SU-DHL-6 (cell line): Measurements from ENCODE around the gene HSPA12A.

Source experiments
- CTCF ChIP-seq: fragments of 200-600 bp; sonication (generic); IDR thresholded peaks from one replicate; pipeline ENCODE4 v1.5.1; 2017; ENCODE audit warnings: antibody characterized with exemption, mild to moderate bottlenecking, low read length, moderate library complexity; ENCODE audit not compliant: insufficient read depth, poor library complexity, severe bottlenecking
- EZH2phosphoT487 ChIP-seq: fragments of 200-600 bp; sonication (generic), shearing (Covaris generic); conservative IDR thresholded peaks from 2 replicates; pipeline ENCODE4 v1.6.1; 2018; ENCODE audit warnings: mild to moderate bottlenecking, antibody characterized with exemption, low read length, moderate library complexity, mixed read lengths

GRCh38 chr10:116657863-116658551 lies 84.4 kb downstream of the HSPA12A start:
- no peak for TF ChIP-seq CTCF
- TF ChIP-seq EZH2phosphoT487, result no peak
